ENCODE measurements around the gene PRR23C. TPM values are rescaled to one million over a fixed set of nuclear protein-coding genes. Genes with fewer than 3 reads are reported as not detected.

The PRR23C gene
- polyA plus RNA-seq (2013, experiment 1 of 2) = not detected
- not detected for polyA plus RNA-seq (2013, experiment 2 of 2)

DNA sequence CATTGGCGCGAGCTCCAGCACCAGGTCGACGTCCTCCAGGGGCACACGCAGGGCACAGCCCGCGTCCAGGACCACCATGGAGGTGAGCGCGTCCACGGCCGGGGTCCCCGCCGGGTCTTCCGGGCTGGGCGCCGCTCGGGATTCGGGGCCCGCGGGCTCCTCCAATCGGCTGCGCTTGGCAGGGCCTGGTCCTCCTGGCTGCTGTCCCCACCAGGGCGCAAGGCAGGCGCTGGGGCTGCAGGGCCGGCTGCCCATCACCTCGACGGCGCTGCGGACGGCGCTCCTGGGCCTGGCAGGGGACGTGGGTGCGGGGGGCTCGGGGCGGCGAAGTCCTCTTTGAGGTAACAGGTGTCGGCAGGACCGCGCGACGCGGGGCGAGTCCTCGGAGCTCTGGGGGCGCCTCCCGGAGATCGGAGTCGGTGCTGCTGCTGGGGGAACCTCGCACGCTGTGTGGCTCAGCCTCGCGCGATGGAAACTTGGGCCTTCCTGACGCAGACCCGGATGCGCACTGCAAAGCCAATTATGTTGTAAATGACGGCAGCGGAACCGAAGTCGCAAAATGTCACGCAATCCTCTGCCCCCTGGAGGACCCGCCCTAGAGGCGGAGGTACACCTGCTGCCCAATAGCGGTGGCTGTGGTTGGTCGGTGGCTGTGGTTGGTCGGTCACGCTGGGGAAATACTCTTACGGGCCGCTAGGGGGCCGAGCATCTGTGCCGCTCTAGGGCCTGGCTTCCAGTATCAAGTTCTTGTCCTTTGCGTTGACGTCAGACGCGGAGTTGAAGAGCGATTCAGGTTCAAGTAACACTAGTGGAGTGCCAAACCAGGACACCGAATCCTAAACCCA is at the start of gene PRR23C:
Gene PRR23C (minus strand): TSS at position 527 of the 845 bp plus-strand sequence. CDS start 272 bp downstream, at position 255.
- H3K27ac ChIP-seq (ENCODE audit: low read depth, low read length) = no peak within 1 kb of the TSS
- H3K9me3 ChIP-seq (ENCODE audit: insufficient read depth, low read depth, low read length) = 0 out of 2 replicates have a peak, but pooled peaks cover 4% of the 10 kb centered on the region
- H3K36me3 ChIP-seq (ENCODE audit: insufficient read depth, low read length) = no peaks in the 10 kb centered on the region
- WGBS = 96% methylated on average over 77 of the region's 77 CpGs
- no peaks in the 10 kb centered on the region for H3K4me1 ChIP-seq (ENCODE audit: insufficient read depth, low read length)
- H3K4me3 ChIP-seq (ENCODE audit: low read length) = no peak within 1 kb of the TSS
- H3K27me3 ChIP-seq (ENCODE audit: insufficient read depth, low read length) = no peaks in the 10 kb centered on the region
- H3K9ac ChIP-seq (ENCODE audit: low read depth, low read length) = no peak within 1 kb of the TSS

DNA sequence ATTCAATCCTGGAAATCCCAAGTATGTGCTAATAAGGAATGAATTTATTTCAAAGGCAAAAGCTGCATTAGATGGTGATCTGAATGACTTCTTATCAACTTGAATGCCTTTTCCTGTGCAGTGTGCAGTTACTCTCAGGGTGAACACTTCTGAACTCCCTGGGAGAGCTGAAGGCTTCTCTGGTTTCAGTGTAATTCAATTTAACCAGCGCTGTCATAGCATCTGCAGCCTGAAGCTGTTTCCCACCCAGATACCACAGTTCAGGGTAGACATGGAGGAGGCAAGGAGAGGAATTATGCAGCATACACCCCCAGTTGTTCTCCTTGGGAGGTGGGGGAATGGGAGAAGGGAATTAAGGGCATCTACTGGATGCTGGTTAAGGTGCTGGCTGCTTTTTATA is 49.1 kb upstream of the PRR23C start:
- H3K4me1 ChIP-seq (ENCODE audit: insufficient read depth, low read length) = no peaks in the 10 kb centered on the region
- H3K4me3 ChIP-seq (ENCODE audit: low read length) = no peak overlapping the region
- H3K36me3 ChIP-seq (ENCODE audit: insufficient read depth, low read length) = no peaks in the 10 kb centered on the region
- peaks cover 9% of the 10 kb centered on the region; the same call in 1 of the 2 replicates for H3K9me3 ChIP-seq (ENCODE audit: insufficient read depth, low read depth, low read length)
- H3K27me3 ChIP-seq (ENCODE audit: insufficient read depth, low read length) = no peaks in the 10 kb centered on the region
- H3K9ac ChIP-seq (ENCODE audit: low read depth, low read length) = no peak overlapping the region
- no peak overlapping the region for H3K27ac ChIP-seq (ENCODE audit: low read depth, low read length)
- 87% methylated on average over 1 of the region's 1 CpG for WGBS

DNA sequence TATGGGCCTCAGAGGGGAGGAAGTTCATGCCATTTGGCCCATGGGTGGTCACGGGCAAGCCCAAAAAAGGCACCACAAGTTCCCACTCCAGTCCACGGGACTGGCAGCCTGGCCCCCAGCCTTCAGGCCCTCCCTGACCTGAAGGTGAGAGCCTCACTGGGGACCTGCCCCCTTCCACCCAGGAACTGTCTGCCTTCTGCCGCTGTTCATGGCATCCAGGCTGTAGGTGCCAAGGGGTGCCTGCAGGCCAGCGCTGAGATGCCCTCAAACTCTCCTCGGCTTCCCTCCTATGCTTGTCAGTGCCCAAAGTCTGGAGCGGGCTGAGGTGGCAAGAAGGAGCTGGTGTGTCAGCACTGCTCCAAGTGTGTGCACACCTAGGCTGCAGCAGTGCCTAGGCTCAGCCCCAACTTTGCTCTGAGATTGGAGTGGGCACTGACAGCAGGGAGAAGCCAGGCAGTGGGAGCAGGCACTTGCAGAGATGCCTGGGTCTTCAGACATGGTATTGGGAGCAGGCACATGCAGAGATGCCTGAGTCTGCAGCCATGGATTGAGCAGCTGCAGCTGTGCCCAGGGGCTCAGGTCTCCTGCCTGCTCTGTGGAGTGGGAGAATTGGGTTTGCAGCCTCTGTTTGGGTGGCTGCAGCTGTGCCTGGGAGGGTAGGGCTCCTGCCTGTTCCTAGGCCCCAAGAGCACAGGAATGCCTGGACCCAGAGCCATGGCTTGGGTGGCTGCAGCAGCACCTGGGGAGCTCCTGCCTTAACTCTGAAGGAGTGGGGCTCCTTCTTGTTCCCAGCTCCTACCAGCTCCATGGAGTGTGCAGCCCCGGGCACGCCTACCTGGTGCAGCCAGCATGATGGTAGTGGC is 44.0 kb upstream of the PRR23C start:
- Histone ChIP-seq H3K27ac (ENCODE audit: low read depth, low read length) (no peak overlapping the region), H3K4me1 (ENCODE audit: insufficient read depth, low read length) (no peaks in the 10 kb centered on the region), H3K36me3 (ENCODE audit: insufficient read depth, low read length) (no peaks in the 10 kb centered on the region), H3K27me3 (ENCODE audit: insufficient read depth, low read length) (no peaks in the 10 kb centered on the region), H3K9me3 (ENCODE audit: insufficient read depth, low read depth, low read length) (peaks cover 9% of the 10 kb centered on the region; the same call in 1 of the 2 replicates), H3K9ac (ENCODE audit: low read depth, low read length) (no peak overlapping the region), H3K4me3 (ENCODE audit: low read length) (no peak overlapping the region)
- WGBS = 78% methylated on average over 8 of the region's 8 CpGs

DNA sequence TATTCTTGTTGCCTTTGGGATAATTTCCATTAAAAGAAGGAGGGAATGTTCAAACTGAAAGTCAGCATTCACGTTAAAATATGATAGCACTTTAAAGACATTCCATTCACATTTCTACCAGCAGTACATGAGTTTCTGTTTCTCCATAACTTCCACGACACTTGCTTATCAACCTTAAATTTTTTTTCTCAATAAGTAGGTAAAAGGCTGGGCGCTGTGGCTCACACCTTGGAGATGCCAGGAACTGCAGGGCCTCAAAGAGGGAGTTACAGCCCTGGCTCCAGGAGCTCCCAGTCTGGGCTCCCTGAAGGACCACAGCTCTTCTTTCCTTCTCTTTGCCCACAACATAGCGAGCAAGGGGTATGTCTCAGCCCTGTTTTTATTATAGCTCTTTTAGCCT is 42.9 kb upstream of the PRR23C start:
- H3K9me3 ChIP-seq (ENCODE audit: insufficient read depth, low read depth, low read length) = 0 out of 2 replicates have a peak, but pooled peaks cover 5% of the 10 kb centered on the region
- H3K36me3 ChIP-seq (ENCODE audit: insufficient read depth, low read length) = no peaks in the 10 kb centered on the region
- no peaks in the 10 kb centered on the region for H3K27me3 ChIP-seq (ENCODE audit: insufficient read depth, low read length)
- H3K9ac ChIP-seq (ENCODE audit: low read depth, low read length) = no peak overlapping the region
- WGBS = 95% methylated on average over 4 of the region's 4 CpGs
- H3K4me3 ChIP-seq (ENCODE audit: low read length) = no peak overlapping the region
- H3K4me1 ChIP-seq (ENCODE audit: insufficient read depth, low read length) = no peaks in the 10 kb centered on the region
- no peak overlapping the region for H3K27ac ChIP-seq (ENCODE audit: low read depth, low read length)

DNA sequence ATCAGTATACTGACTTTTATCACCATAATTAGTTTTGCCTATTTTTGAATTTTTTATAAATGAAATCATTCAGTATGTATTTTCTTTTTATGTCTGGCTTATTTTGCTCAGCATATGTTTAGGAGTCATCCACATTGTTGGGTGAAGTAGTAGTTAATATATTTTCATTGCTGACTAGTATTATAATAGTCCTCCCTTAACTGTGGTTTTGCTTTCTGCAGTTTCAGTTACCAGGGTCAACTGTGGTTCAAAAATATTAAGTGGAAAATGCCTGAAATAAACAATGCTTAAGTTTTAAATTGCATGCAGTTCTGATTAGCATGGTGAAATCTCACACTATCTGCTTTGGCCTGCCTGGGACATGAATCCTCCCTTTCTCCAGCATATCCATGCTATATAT is 39.5 kb upstream of the PRR23C start:
- Histone ChIP-seq H3K4me1 (ENCODE audit: insufficient read depth, low read length) (no peaks in the 10 kb centered on the region), H3K9ac (ENCODE audit: low read depth, low read length) (no peak overlapping the region), H3K9me3 (ENCODE audit: insufficient read depth, low read depth, low read length) (no peaks in the 10 kb centered on the region), H3K27me3 (ENCODE audit: insufficient read depth, low read length) (no peaks in the 10 kb centered on the region), H3K27ac (ENCODE audit: low read depth, low read length) (no peak overlapping the region), H3K4me3 (ENCODE audit: low read length) (no peak overlapping the region), H3K36me3 (ENCODE audit: insufficient read depth, low read length) (no peaks in the 10 kb centered on the region)

DNA sequence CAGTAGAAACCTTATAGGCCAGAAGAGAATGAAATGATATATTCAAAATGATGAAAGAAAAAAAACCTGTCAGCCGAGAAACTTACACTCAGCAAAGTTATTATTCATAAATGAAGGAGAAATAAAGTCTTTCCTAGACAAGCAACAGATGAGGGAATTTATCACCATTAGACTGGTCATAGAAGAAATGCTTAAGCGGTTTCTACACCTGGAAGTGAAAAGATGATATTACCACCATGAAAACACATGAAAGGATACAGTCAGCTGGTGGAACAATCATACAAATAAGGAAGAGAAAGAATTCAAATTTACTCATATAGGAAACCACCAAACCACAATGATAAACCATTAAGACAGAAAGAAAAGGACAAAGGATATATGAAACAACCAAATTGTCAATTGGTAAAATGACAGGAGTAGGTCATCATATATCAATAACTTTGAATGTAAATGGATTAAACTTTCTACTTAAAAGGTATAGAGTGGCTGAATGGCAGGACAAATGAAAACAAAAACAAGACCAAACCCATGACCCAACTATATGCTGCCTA is 29.9 kb upstream of the PRR23C start:
- H3K9ac ChIP-seq (ENCODE audit: low read depth, low read length) = no peak overlapping the region
- H3K4me3 ChIP-seq (ENCODE audit: low read length) = no peak overlapping the region
- no peaks in the 10 kb centered on the region for H3K27me3 ChIP-seq (ENCODE audit: insufficient read depth, low read length)
- no CpG with 5 or more reads among the region's 2 CpGs for WGBS
- no peaks in the 10 kb centered on the region for H3K4me1 ChIP-seq (ENCODE audit: insufficient read depth, low read length)
- 0 out of 2 replicates have a peak, but pooled peaks cover 3% of the 10 kb centered on the region for H3K9me3 ChIP-seq (ENCODE audit: insufficient read depth, low read depth, low read length)
- no peak overlapping the region for H3K27ac ChIP-seq (ENCODE audit: low read depth, low read length)
- no peaks in the 10 kb centered on the region for H3K36me3 ChIP-seq (ENCODE audit: insufficient read depth, low read length)

DNA sequence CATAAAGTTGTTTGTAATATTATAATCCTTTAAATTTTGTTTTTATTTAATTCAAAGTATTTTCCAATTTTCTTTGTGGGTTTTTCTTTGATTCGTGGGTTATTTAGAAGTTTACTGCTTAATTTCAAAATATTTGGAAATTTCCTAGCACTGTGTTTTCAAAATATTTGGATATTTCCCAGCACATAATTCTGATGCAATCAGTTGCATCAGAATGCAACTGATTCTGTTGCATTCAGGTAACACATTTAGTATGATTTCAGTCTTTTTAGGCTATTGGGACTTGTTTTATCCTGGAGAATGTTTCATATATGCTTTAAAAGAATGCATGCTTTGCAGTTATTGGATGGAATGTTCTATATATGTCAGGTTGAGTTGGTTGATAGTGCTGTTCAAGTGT is 18.2 kb upstream of the PRR23C start:
- Histone ChIP-seq H3K27me3 (ENCODE audit: insufficient read depth, low read length) (no peaks in the 10 kb centered on the region), H3K9ac (ENCODE audit: low read depth, low read length) (no peak overlapping the region), H3K27ac (ENCODE audit: low read depth, low read length) (no peak overlapping the region), H3K36me3 (ENCODE audit: insufficient read depth, low read length) (no peaks in the 10 kb centered on the region), H3K4me1 (ENCODE audit: insufficient read depth, low read length) (no peaks in the 10 kb centered on the region), H3K4me3 (ENCODE audit: low read length) (no peak overlapping the region), H3K9me3 (ENCODE audit: insufficient read depth, low read depth, low read length) (no peaks in the 10 kb centered on the region)
- no CpG with 5 or more reads among the region's 1 CpG for WGBS

DNA sequence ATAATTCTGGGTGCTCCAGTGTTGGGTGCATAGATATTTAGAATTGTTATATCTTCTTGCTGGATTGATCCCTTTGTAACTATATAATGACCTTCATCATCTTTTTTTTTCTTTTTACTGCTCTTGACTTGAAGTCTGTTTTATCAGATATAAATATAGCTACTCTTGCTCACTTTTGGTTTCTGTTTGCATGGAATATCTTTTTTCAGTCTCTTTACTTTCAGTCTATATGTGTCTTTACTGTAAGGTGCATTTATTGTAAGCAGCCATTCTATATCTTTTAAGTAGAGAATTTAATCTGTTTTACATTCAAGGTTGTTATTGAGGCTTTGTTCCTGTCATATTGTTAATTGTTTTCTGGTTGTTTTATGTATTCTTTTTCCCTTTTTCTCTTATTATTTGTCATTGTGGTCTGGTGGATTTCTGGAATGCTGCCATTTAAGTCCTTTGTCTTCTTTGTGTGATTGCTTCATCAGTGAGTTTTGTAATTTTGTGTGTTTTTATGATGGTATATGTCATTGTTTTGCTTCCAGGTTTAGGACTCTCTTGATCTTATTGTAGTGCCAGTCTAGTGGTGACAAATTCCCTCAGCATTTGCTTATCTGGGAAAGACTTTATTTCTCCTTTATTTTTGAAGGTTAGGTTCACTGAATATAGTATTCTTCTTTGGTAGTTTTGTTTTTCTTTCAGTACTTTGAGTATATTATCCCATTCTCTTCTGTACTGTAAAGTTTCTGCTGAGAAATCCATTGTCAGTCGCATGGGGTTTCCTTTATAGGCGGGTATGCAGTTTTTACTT is 8.3 kb upstream of the PRR23C start:
- H3K36me3 ChIP-seq (ENCODE audit: insufficient read depth, low read length) = no peaks in the 10 kb centered on the region
- no peaks in the 10 kb centered on the region for H3K4me1 ChIP-seq (ENCODE audit: insufficient read depth, low read length)
- H3K4me3 ChIP-seq (ENCODE audit: low read length) = no peak overlapping the region
- WGBS = 72% methylated on average over 2 of the region's 2 CpGs
- H3K9me3 ChIP-seq (ENCODE audit: insufficient read depth, low read depth, low read length) = peaks cover 5% of the 10 kb centered on the region; the same call in 1 of the 2 replicates
- H3K27me3 ChIP-seq (ENCODE audit: insufficient read depth, low read length) = no peaks in the 10 kb centered on the region
- no peak overlapping the region for H3K27ac ChIP-seq (ENCODE audit: low read depth, low read length)
- no peak overlapping the region for H3K9ac ChIP-seq (ENCODE audit: low read depth, low read length)

DNA sequence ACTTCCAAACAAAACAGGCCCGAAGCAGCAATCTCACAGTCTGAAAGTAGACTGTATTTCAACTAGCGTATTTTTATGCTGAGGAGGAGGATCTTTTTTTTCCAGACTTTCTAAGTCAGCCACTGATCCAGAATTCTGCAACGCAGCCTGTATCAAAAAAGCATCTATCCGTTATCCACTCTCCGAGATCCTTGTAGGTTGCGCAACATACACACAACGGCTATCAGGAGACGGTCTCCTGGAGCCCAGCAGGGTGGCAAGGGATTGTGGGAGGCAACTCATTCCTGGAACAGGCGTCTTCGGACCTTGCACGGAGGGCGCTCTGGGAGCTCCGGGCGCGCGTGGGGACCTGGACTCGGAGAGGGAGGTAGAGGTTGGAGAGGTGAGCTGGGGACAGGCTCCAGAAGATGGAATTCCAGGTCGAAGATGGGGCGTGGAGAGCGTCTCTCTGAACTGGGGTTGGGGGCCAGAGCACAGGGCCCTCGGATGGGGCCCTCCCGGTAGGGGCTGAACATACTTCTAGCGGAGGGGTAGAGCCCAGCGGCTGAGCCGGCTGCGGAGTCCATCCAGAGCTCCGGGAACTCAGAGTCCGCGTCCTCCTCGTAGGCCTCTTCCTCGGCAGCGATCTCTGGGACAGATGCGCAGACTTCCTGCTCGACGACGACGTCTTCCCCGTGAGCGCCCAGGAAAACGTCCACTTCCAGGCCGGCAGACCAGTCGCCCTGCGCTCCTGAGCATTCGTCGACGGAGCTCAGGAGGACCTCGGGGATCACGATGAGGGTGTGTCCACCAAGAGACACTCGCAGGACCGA is 932 bp downstream of the PRR23C start:
- no peak overlapping the region for H3K9ac ChIP-seq (ENCODE audit: low read depth, low read length)
- WGBS = 97% methylated on average over 50 of the region's 50 CpGs

DNA sequence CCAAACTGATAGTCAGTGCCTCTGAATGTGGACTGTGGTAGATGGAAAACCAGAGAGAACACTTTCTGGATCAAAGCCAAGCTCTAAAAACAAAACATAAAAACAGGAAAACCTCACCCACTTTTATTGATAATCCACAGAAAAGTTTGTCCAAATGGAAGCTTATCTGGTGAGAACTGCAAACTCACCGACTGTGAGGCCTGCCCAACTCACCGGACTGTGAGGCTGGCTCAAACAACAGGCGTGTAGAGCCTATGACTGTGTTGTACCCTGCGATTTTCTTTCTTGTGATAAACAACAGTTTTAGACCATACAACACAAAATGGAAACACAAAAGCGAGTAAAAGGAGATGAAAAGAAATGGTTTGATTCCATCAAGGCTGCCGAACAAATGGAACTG is 7.2 kb downstream of the PRR23C start:
- Histone ChIP-seq H3K4me3 (ENCODE audit: low read length) (no peak overlapping the region), H3K27ac (ENCODE audit: low read depth, low read length) (no peak overlapping the region), H3K36me3 (ENCODE audit: insufficient read depth, low read length) (no peaks in the 10 kb centered on the region), H3K9ac (ENCODE audit: low read depth, low read length) (no peak overlapping the region), H3K4me1 (ENCODE audit: insufficient read depth, low read length) (no peaks in the 10 kb centered on the region), H3K9me3 (ENCODE audit: insufficient read depth, low read depth, low read length) (no peaks in the 10 kb centered on the region), H3K27me3 (ENCODE audit: insufficient read depth, low read length) (0 out of 2 replicates have a peak, but pooled peaks cover 3% of the 10 kb centered on the region)
- WGBS = 96% methylated on average over 6 of the region's 6 CpGs

More for the DNA sequence above, 932 bp downstream of the PRR23C start:
- no peak overlapping the region for H3K4me3 ChIP-seq (ENCODE audit: low read length)
- no peaks in the 10 kb centered on the region for H3K4me1 ChIP-seq (ENCODE audit: insufficient read depth, low read length)
- H3K27ac ChIP-seq (ENCODE audit: low read depth, low read length) = no peak overlapping the region
- H3K36me3 ChIP-seq (ENCODE audit: insufficient read depth, low read length) = no peaks in the 10 kb centered on the region
- no peaks in the 10 kb centered on the region for H3K27me3 ChIP-seq (ENCODE audit: insufficient read depth, low read length)
- 0 out of 2 replicates have a peak, but pooled peaks cover 4% of the 10 kb centered on the region for H3K9me3 ChIP-seq (ENCODE audit: insufficient read depth, low read depth, low read length)
